A673 (cell line): ENCODE results near the gene EXOC6B. TPM values are rescaled to one million over a fixed set of nuclear protein-coding genes. Genes with fewer than 3 reads are reported as not detected.

ENCODE experiments used
- BruUV-seq: library from RNA; stranded (reverse); fragments of 400-500 nt; replicated peaks from 2 replicates; lab custom pipeline; 2021; lab: Mats Ljungman, UMichigan
- CTCF ChIA-PET: fragments of 300-600 bp; sonication (Branson Sonifier 250); formaldehyde crosslinking; loops from one replicate; lab custom pipeline; 2022; ENCODE audit warnings: antibody characterized with exemption; lab: Charles Lee
- POLR2A ChIA-PET: fragments of 300-600 bp; sonication (Branson Sonifier 250); formaldehyde crosslinking; loops from one replicate; lab custom pipeline; 2022; ENCODE audit warnings: antibody characterized with exemption; ENCODE audit not compliant: low non-redundant PET; lab: Charles Lee
- DNase-seq: peaks from one replicate; pipeline ENCODE4 v3.0.0-alpha.2; 2015; ENCODE audit warnings: low spot score
- H3K27ac ChIP-seq: fragments of 200-600 bp; sonication (generic); 2 replicates; pipeline ENCODE4 v1.5.1; 2016; ENCODE audit warnings: mixed run types, low read depth, mild to moderate bottlenecking, mixed read lengths, antibody characterized with exemption, low read length; ENCODE audit not compliant: poor library complexity, severe bottlenecking
- H3K27me3 ChIP-seq: fragments of 200-600 bp; sonication (generic); replicated peaks from 2 replicates; pipeline ENCODE4 v1.6.1; 2017; ENCODE audit warnings: mixed run types, low read depth, mild to moderate bottlenecking, mixed read lengths, antibody characterized with exemption, low read length; ENCODE audit not compliant: insufficient read depth, poor library complexity
- H3K36me3 ChIP-seq: fragments of 200-600 bp; sonication (generic); 2 replicates; pipeline ENCODE4 v1.6.1; 2016; ENCODE audit warnings: mixed run types, mild to moderate bottlenecking, mixed read lengths, antibody characterized with exemption, low read length; ENCODE audit not compliant: insufficient read depth, poor library complexity, severe bottlenecking
- H3K4me1 ChIP-seq: fragments of 200-600 bp; sonication (generic); 2 replicates; pipeline ENCODE4 v1.6.1; 2017; ENCODE audit warnings: mixed run types, mild to moderate bottlenecking, mixed read lengths, antibody characterized with exemption, low read length; ENCODE audit not compliant: insufficient read depth, poor library complexity, severe bottlenecking
- H3K4me3 ChIP-seq: fragments of 200-600 bp; sonication (generic); 2 replicates; pipeline ENCODE4 v1.5.1; 2016; ENCODE audit warnings: low read depth, mixed run types, mild to moderate bottlenecking, mixed read lengths, low read length; ENCODE audit not compliant: poor library complexity, severe bottlenecking
- H3K9me3 ChIP-seq: fragments of 200-600 bp; sonication (generic); 2 replicates; pipeline ENCODE4 v1.6.1; 2016; ENCODE audit warnings: mixed run types, low read depth, mild to moderate bottlenecking, mixed read lengths, antibody characterized with exemption, low read length; ENCODE audit not compliant: poor library complexity, severe bottlenecking
- CTCF ChIP-seq: fragments of 300-800, 200-600 bp; sonication (generic); conservative IDR thresholded peaks from 2 replicates; pipeline ENCODE4 v1.5.1; 2017; ENCODE audit warnings: low read depth, mild to moderate bottlenecking, antibody characterized with exemption, low read length, moderate library complexity, mixed read lengths
- EZH2 ChIP-seq: fragments of 200-600 bp; sonication (generic); IDR thresholded peaks from 2 replicates; pipeline ENCODE4 v1.6.1; 2017; ENCODE audit warnings: borderline replicate concordance, low read depth, mild to moderate bottlenecking, mixed read lengths, antibody characterized with exemption, low read length; ENCODE audit not compliant: poor library complexity, severe bottlenecking
- intact Hi-C: fragments of 100-400 bp; cut with micrococcal nuclease; formaldehyde crosslinking; loops from one replicate; pipeline ENCODE4 v1.10.0; 2022; ENCODE audit not compliant: unreplicated experiment
- total RNA-seq: library from RNA; stranded (reverse); gene quantifications from 2 replicates; pipeline ENCODE4 v1.2.3, GENCODE V29; 2021

Gene EXOC6B
- total RNA-seq, 1 experiment from 2014 or later, result 138 TPM

DNA sequence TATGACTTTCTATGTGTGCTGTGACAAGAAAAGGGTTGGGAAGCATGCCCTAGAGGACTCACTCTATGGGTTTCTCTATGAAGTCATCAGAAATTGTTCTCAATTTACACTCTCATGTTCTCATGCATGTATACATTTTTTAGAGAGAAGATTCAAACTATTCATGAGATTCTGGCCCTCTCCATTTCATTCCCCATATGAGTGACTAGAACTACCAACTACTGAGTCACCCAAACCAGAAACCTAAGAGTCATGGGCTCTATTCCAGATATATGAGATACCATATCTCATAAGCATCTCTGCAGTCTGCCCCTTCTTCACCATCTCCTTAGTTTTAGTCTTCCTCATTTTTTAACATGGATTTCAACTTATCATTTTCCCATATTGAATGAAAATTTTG, 87.7 kb downstream of the EXOC6B start:
- H3K36me3 ChIP-seq, result no peaks in the 10 kb centered on the region
- no peaks in the 10 kb centered on the region for H3K27me3 ChIP-seq
- no peak for TF ChIP-seq EZH2
- no peak for TF ChIP-seq CTCF
- H3K27ac ChIP-seq, result no peak overlapping the region
- no peaks in the 10 kb centered on the region for H3K9me3 ChIP-seq
- BruUV-seq, result no TSS peak
- intact Hi-C loops, result no loop called here
- ChIA-PET CTCF (no interaction called here), POLR2A (no interaction called here)
- no peak overlapping the region for H3K4me3 ChIP-seq
- no peaks in the 10 kb centered on the region for H3K4me1 ChIP-seq
- DNase-seq, result no peak

GRCh38 chr2:72734432-72734831, 91.4 kb downstream of the EXOC6B start:
- no TSS peak for BruUV-seq
- H3K27me3 ChIP-seq, result no peaks in the 10 kb centered on the region

DNA sequence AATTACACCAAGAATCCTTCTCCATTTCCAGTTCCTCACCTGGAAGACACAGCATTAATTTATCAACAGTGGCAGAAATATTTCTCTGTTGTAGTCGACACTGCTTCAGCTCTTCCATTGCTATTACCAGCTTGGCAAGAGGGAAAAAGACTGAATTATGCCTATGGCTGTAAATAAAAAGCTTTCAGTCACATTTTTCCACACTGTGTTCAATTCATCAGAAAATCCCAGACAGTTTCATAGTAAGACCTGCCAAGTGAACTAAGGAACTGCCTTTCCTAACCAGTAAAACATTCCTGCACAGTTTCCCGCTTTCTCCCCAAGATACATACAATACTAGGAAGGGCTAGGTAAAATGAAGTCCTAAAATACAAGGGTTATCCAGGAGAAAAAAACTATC, 94.7 kb downstream of the EXOC6B start:
- CTCF ChIA-PET, result no interaction called here
- no peaks in the 10 kb centered on the region for H3K9me3 ChIP-seq
- H3K4me1 ChIP-seq, result no peaks in the 10 kb centered on the region
- no peak overlapping the region for H3K27ac ChIP-seq
- DNase-seq, result no peak
- no peak for TF ChIP-seq EZH2
- TF ChIP-seq CTCF, result no peak
- BruUV-seq, result no TSS peak
- intact Hi-C loops, result no loop called here
- no peaks in the 10 kb centered on the region for H3K36me3 ChIP-seq
- H3K27me3 ChIP-seq, result no peaks in the 10 kb centered on the region
- POLR2A ChIA-PET, result no interaction called here
- no peak overlapping the region for H3K4me3 ChIP-seq

More at GRCh38 chr2:72734432-72734831, 91.4 kb downstream of the EXOC6B start:
- intact Hi-C loops, result no loop called here
- H3K4me1 ChIP-seq, result no peaks in the 10 kb centered on the region
- no peaks in the 10 kb centered on the region for H3K36me3 ChIP-seq
- CTCF ChIA-PET, result no interaction called here
- no peaks in the 10 kb centered on the region for H3K9me3 ChIP-seq
- H3K27ac ChIP-seq, result no peak overlapping the region
- POLR2A ChIA-PET, result no interaction called here
- DNase-seq, result no peak
- no peak overlapping the region for H3K4me3 ChIP-seq
- no peak for TF ChIP-seq EZH2
- TF ChIP-seq CTCF, result no peak
